ENCODE data around the gene MITF.
A peak's percentile ranks its signal among the peaks of the same experiment; 100 is the strongest.

MITF gene, protein sequence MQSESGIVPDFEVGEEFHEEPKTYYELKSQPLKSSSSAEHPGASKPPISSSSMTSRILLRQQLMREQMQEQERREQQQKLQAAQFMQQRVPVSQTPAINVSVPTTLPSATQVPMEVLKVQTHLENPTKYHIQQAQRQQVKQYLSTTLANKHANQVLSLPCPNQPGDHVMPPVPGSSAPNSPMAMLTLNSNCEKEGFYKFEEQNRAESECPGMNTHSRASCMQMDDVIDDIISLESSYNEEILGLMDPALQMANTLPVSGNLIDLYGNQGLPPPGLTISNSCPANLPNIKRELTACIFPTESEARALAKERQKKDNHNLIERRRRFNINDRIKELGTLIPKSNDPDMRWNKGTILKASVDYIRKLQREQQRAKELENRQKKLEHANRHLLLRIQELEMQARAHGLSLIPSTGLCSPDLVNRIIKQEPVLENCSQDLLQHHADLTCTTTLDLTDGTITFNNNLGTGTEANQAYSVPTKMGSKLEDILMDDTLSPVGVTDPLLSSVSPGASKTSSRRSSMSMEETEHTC

DNA sequence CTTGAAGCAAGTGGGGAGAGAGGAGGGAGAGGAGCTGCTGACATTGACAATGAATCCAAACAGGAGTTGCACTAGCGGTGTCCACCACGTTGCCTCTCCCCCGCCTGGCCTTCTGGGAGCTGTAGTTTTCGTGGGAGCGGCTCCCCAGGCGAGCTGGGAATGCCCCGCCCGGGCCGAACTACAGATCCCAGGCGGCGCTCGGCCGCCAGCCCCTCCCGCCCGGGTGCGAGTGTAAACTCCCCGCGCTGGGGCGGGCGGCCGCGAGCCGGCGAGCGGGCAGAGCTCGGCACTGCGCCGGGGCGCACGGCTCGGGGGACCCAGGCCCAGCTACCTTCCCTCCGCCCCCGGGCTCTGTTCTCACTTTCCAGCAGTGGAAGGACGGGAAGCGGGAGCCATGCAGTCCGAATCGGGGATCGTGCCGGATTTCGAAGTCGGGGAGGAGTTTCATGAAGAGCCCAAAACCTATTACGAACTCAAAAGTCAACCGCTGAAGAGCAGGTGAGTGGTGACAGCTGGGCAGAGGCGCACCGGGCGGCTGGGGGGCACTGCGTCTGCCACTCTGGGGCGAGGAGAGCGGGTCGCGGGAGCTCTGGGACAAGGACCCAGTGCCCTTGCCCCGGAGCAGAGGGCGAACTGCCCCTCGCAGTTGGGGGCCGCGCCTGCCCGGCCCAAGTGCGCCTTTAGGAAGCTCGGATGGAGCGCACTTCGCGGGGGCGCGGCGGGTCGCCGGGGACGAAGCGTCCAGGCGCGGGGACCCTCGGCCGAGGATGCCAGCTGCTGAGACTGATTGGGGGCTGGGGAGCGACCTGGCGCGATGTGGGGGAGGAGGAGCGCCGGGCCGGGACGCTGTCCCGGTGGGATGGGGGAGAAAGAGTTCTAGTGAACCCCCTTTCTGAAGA, at the start of gene MITF:
Gene MITF, plus strand, starts transcription at position 261 of the 899 bp plus-strand sequence. Its CDS starts 134 bp downstream, at position 395.
- DNase-seq, result peak; percentile 60

DNA sequence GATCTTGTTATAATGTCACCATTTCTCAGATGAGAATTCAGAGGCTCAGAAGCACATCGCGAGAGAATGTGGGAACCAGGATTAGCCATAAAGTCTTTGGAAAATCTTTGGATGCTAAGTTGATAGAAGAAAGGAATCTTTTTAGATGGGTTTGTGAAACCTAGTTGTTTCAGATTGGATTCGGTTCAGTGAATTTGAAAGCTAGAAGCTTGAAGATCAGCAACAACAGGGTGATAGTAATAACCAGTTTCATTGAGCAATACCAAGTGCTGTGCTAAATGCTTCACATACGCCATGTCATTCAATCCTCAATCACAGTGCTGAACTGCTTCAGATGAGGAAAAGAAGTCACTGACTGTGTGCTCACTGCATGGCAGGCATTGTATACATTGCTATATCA, 47.4 kb upstream of the MITF start:
- no peak for DNase-seq

DNA sequence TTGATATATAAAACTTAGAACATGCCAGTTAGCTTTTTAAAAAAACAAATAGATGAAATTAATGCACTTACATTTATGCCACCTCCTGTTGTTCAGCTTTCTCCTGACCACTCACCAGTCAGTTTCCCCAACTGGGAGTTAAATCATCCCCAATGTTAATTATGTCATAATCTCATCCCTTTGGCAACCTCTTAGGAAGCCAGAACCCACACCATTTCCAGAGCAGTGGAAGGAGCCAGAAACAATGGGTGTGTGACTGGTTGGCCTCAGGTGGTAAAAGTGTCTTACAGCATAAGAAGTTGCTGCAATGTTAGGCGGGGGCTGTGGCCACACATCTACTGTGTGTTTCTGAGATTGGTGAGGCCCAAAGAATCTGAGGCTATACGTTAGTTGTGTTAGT, 46.5 kb upstream of the MITF start:
- no peak for DNase-seq

DNA sequence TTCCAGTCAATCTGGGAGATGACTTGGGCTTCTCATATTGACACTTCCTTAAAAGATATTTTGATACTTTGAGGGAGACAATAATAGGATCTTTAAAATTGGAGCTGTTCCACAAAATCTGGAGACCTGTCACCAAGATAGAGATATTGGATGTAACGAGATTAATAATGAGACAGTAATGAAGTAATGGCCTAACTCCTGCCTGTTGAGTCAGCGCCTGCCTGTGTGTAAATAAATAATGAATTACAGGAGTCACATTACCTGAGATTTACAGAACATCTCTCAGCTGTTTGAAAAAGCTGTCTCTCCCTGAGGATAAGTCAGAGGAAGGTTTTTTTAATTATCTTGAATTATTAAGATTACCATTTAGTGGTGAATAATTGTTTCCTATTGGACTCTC, 43.8 kb upstream of the MITF start:
- no peak for DNase-seq

DNA sequence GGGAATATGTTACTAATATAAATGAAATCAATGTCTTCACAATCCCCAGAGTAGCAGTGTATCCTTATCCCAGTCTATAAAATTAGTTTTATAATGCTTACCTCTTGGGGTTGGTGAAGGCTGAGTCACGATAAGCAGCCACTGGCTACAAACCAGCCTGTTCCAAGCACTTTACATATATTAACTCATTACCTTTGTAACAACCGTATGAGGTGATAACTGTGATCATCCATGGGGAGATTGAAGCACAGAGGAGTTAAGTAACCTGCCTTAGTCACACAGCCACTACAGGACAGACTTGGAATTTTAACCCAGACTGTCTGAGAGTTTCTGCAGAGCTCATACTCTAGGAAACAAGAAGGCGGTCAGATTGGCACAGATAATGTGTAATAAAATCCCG, 43.3 kb upstream of the MITF start:
- no peak for DNase-seq

DNA sequence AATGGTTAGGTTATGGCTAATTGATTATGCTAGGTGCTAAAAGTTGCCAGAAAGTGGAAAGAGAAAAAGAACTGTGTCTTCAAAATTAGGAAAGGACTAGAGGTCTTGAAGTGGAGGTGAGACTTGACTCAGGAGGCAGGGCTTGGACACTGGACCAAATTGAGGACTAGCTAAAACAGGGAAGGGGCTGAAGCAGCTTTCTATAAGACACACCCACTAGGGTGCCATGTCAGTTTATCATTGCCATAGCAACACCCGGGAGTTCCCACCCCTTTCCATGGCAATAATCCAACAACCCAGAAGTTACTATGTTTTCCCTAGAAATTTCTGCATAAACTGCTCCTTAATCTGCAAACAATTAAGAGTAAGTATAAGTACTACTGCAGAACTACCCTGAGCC, 42.9 kb upstream of the MITF start:
- no peak for DNase-seq

DNA sequence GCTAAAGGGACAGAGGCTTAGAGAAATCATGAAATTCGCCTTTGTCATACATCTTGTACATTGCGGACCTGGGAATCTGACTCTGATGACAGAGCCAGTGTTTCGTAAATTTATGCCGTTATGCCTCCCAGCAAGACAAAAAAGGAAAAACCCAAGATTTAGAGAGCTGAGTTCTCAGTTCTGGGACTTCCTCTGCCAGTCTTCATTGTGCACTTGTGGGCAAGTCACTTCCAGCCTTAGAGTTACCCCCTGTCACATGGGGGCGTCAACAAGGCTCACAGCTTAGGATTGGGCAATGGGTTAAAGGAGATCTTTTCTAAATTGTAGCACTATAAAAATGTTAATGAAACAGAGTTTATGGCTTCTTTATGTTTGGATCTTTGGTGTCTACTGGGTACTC, 41.9 kb upstream of the MITF start:
- DNase-seq, result no peak

DNA sequence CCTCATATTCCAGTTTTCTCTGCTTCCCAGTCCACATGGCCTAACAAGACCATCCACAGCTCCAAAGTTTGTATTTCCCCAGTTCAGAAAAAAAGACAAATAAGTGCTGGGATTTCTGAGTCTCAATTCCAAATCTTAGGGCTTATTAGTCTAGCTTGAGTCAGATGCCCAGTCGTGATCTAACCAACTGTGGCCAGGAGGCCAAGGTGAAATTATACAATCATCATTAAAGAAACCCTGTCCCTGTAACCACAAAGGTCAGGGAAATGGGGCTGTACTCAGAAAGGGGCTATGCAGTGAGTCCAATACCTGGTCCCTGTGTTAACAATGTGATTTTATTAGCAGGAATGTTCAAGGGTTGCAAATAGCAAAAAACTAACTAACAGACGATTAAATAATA, 40.5 kb upstream of the MITF start:
- no peak for DNase-seq

DNA sequence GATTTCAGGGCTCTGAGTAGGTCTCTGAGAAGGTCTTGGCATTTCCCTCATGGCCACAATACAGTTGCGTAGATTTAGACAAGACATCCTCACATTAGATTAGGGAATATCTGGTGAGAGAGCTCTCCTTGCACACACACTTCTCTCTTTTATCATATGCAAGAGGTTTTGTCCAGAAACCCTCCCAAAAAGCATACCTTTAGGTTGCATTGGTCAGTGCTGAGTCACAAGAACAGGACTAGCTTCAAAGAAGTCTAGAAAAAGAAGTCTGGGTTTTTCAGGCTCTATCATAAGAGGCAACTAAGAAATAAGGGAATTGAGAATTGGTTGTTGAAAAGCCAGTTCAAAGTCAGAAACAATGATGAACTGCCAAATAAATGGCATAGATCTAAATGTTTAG, 40.1 kb upstream of the MITF start:
- no peak for DNase-seq

DNA sequence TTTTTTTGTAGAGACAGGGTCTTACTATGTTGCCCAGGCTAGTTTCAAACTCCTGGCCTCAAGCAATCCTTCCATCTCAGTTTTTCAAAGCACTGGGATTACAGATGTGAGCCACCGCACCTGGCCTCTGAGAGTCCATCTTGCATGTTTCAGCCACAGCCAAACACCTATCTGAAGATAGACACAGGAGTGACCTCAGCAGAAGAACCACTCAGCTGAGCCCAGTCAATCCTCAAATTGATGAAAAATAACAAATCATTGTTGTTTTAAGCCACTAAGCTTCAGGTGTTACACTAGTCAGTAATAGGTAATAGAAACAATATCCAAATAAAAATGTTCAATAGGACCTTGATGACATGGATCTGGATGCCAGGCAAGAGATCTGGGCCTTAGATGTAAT, 38.3 kb upstream of the MITF start:
- DNase-seq, result no peak

DNA sequence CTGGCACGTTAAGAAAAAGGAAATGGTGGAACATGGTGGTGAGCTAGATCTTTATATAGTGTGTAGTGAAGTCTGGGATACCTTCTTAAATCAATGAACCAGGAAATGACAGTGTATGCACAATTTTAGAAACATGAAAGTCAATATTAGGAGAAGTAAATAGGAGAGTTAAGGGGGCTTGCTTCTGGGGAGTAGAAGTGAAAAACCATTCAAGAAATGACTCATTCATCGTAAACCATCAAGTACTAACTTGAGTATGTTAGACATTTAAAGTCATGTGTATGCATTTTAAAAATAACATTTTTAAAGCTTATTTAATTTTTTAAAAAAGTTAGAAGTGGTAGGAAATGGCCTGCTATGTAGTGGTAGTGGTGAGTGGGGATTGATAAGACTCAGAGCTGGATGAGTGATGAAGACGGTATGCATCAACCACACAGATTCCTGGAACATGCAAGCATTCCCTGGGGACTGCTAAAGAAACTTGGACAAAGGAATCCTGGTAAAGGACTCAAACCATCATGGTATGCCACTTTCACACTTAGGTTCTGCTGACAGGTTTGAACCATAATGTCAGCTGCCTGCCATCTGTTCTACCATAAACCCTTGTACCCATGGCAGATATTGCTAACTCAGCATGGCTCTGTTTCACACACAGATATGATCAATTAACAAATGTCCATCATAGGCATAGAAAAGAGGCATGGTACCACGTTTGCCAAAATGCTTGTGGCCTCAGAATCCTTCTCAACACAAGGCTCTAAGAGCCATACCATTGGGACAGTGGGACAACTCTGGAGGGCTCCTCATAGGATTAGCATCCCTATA, 28.9 kb upstream of the MITF start:
- DNase-seq, result no peak

DNA sequence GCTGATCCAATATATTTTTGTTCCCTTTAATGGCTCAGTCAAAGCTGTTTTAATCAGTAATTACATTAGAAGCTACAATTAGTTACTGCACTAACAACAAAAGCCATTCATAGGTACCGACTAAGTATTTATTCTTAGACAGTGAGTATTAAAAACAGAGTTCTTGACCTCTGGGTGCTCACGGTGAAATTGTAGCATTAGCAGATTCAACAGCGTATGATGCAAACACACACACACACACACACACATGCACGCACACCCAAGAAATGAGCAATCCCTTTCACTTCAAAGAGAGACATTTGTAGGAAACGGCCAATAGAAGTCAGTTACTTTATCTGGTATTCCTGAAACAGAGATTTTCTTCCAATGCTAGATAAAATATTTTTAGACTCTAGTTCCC, 27.0 kb upstream of the MITF start:
- DNase-seq, result no peak

DNA sequence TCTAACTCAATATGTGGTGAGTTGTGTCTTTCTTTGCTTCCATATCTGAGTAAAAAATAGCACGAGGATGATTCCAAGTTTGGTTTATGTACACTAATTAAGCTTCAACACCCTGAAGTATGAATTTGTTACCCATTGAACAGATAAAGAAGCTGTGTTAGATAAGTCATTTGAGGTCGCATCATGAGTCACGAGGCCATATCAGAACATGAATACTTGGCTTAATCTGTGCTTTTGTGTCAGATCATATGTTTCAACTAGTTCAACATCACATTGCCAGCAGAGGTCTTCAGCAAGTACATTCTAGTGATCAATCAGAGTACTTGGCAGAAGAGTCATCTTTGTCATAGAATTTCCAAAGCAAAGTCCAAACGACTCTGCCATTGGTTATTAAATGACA, 26.3 kb upstream of the MITF start:
- no peak for DNase-seq

DNA sequence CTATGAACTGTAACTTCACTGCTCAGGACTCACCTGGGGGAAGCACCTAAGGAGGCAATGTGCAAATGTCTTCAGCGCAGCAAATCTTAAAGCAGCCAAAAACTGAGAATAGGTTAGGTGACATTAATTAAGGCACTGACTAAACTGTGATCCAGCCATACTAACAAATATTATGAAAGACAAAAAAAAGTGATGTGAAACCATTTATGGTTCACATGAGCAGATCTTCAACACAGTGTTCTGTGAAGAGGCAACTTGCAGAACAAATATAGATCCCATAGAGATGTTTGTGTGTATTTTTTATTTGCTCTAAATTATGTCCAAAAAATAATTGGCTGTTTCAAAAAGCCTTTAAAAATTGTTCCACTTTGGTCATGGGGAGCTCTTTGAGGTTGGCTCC, 24.1 kb upstream of the MITF start:
- DNase-seq, result no peak

DNA sequence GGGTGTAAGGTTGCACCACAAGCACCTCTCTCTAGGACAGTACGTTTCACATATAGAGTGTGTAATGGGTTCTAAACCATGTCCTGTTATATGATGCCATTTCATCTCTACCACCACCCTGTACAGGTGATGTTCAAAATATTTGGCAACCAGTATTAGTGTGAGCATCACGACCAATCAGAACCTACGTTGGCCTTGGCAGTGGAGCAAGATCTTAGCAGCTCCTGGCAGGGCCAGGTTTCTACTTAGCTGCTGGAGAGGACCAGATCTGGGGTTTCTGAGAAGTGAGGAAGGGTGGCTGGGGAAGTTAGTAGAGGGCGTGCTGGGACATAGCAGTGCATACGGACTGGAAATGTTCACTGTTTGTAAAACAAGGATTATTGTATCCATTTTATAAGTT, 23.1 kb upstream of the MITF start:
- DNase-seq, result peak; percentile 10

DNA sequence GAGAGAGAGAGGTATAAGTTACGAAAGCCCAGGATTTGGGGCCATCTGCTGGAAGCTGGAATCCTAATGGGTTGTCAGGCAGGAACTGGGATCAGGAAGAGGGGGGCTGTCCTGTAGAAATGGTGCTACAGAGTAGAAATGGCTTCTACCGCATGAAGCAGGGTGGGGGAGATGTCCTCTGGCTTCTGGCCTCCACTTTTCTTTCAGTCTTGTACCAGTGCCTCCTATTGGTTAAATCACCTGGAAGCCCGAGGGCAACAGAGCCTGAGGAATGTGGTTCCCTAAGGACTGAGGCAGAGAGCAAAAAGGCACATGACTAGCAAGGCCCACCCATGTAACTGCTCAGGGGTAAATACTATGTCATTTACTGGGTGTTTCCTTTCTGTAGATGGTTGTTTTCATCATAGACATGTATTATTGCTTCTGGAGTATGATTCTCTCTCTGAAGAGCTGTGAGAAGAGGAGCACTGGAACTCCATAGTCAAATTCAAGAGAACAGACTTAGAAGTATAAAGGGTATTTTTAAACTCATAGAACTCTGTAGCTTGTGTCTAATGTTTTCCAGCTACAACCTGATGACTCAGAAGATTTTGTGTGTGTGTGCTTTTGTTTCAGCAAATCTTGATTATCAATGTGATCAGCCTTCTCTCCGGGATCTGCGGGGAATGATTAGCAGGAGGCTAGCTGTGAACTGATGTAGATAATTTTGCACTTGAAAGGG, 20.2 kb upstream of the MITF start:
- DNase-seq, result no peak

DNA sequence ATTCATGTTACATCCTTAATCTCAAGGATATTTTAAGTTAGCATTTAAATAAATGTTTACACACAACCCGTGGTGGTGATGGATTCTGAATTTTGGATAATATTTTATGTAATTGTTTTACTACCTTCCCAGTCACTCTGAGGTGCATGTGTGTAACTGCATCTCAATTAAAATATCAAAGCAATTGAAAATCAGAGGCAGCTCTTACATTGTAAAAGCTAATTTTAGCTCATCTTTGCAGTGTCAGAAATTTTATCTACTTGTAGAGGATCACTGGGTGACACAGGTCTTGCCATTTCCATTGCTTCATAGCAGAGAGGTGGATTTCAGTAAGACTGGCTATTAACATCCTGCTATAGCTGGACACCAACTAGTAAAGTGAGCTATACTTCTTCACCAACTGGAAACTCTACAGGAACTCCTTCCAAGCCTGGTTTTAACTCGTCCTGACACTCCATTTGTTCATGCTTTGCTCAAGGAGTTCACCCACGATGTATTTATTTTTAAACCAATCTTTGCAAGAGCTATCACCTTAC, 19.6 kb upstream of the MITF start:
- DNase-seq, result no peak

DNA sequence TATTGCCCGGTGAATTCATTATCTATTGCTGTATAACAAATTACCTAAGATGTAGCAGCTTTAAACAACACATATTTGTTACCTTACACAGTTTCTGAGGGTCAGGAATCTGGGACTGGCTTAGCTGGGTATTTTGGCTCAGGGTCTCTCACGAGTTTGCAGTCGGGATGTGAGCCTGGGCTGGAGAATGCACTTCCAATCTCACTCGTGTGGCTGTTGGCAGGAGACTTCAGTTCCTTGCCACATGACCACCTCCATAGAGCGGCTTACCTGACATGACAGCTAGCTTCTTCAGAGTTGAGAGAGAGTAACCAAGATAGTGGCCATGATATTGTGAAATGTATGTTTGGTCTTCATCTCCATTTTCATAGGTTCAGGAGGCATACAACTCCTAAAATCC, 18.4 kb upstream of the MITF start:
- DNase-seq, result no peak

DNA sequence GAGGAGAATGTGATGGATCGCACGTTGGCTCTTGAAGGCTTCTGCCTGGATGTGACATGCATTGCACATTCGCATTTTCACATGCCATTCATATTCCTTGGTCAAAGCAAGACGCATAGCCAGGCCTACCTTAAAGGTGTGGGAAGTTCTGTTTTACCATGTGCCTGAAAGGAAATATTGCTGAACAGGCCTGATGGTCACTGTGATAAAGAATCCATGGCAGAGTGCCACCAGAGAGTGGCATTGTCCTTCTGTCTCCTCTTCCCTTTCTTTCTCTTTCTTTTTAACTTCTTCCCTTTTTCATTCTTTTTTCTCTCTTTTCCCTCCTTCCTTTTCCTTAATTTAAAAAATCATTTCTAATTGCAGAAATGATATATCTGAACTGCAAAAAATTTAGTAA, 15.9 kb upstream of the MITF start:
- no peak for DNase-seq

DNA sequence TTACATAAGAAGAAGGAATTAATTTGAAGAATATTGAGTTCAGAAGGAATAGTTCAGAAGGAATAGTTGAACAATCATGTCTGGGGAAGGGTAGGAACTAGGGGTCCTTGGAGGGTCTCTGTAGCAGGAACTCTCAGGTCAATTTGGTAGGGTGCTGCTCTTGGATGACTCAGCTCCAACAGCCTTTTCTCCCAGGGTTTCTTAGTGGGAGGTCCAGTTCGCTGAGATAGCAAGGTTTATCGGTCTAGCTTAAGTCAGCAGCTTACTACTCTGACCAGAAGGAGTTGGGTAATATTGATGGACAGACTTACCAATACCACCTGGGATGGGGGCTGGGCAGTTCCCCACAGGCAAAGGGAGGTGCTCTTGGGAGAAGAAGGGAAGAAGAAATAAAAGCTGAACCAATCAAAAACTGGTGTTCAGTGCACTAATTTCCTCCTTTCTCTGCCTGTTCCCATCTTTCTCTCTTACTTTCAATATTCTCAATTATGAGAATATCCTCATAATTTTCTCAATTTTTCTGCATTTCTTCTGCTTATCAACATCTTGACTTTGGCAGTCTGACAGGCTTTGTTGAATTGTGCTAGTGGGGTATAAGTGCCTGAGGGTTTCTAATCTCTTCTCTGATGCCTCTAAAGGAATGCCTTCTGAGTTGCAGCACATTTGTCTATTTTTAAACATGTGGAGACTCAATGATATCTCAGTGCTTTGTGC, 14.4 kb upstream of the MITF start:
- no peak for DNase-seq

DNA sequence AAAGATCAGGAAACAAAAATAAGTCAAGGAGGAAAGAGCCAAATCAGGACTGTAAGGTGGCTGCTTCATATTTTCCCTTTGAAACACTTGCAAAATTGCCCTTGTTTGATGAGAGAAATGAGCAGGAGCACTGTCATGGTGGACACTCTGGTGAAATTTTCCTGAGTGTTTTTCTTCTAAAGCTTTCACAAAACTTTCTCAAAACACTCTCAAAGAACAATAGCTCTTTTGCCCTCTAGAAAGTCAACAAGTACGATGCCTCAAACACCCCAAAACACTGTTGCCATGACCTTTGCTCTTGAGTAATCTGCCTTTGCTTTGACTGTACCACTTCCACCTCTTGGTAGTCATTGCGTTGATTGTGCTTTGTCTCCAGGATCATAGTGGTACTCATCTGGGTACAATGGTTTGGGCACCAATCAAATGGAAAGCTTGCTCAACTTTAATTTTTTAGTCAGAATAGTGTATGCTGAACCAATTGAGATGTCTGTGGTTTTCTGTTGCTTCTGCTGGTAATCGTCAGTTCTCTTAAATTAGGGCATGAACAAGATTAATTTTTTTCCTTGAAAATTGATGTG, 13.2 kb upstream of the MITF start:
- no peak for DNase-seq
